ENCODE data around the gene PPFIA3.

PPFIA3 gene

GRCh38 chr19:49182848-49183375 is 63.6 kb downstream of the PPFIA3 start:
- DNase-seq (ENCODE audit: low read depth), result no peak

DNA sequence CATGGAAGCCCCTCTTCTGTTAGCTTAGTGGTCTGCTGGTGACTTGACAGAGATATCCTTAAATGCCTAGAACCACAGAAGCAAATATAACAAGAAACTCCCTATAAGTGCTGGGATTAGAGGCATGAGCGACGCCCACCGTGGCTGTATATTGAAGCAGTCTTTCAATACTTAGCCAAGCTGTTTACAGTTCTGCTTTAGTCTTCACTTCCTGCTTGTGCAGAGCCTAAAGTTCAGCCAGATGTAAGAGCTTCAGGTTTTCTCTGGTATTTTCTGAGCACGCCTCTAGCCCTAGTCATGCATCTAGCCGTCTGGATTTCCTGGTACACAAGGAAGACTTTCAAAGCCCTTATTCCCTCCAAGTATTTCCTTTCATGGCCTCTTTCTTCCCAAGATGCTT is 66.8 kb downstream of the PPFIA3 start:
- DNase-seq (ENCODE audit: low read depth), result no peak

DNA sequence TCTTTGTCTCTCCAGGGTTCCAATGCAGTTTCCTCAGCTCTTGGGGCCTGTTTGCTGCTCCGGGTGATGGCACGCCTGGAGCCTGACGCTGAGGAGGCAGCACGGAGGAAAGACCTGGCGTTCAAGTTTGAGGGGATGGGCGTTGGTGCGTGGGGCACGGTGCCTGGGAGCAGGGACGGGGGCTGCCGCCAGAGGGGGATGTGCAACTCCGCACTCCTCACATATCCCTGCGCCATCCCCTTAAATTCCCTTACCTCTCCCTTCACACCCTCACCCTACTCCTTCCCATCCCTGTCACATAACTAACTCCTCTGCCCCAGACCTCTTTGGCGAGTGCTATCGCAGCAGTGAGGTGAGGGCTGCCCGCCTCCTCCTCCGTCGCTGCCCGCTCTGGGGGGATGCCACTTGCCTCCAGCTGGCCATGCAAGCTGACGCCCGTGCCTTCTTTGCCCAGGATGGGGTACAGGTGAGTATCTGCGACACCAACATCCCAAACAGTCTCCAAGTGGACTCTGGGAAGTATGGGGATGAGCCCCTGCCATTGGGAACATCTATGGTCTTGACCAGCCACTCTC is 69.4 kb downstream of the PPFIA3 start:
- DNase-seq (ENCODE audit: low read depth), result no peak

DNA sequence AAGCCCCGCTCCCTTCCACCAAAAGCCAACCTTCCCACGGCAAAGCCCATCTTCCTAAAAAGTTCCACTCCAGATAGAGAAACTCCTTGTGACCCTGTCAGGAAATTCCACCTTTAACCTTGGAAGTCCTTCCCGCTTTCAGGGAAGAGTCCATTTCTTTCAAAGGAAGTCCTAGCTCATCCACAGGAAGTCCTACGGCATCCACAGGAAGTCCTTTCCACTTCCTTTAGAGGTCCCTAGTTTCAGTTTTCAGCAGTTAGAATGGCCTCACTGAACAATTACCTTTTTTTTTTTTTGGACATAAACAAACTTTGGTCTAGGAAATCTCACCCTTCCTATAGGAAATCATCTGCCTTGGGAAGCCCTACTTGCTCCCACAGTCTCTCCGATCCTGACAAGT is 69.9 kb downstream of the PPFIA3 start:
- DNase-seq (ENCODE audit: low read depth), result no peak

DNA sequence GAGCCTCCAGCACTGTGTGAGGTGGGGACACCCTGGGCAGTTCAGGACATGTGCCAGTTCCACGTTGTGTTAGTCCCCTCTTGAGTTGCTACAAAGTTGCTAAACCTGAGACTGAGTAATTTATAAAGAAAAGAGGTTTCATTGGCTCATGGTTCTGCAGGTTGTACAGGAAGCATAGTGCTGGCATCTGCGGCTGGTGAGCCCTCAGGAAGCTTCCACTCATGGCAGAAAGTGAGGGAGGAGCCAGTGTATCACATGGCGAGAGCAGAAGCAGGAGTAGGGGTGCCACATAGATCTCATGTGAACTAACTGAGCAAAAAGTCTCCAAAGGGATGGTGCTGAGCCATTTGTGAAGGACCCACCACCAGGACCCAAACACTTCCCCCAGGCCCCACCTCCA is 71.4 kb downstream of the PPFIA3 start:
- DNase-seq (ENCODE audit: low read depth), result no peak

- no peak for DNase-seq (ENCODE audit: low read depth)
These were observed 74.6 kb downstream of the PPFIA3 start for GRCh38 chr19:49193822-49194394.

- DNase-seq (ENCODE audit: low read depth), result no peak
These were observed 75.1 kb downstream of the PPFIA3 start for GRCh38 chr19:49194408-49194807.

DNA sequence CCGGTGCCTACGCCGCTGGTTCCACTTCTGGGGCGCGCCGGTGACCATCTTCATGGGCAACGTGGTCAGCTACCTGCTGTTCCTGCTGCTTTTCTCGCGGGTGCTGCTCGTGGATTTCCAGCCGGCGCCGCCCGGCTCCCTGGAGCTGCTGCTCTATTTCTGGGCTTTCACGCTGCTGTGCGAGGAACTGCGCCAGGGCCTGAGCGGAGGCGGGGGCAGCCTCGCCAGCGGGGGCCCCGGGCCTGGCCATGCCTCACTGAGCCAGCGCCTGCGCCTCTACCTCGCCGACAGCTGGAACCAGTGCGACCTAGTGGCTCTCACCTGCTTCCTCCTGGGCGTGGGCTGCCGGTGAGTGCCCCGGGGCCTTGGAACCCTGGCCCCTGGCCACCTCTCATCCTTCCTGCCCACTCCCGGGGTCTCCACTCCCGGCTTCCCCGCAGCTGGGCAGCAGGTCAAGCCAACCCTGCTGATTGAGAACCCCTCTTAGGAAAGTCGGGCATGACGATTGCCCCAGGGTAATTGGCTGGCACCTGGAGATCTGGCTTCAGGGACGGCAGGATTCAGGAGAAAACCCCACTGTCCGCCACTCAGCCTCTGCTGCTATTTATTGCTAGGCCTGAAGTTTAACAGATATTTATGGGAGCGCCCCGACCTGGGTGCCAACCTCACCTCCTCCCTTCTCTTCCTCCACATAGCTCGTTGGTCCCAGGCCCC is 77.3 kb downstream of the PPFIA3 start:
- DNase-seq (ENCODE audit: low read depth), result no peak

DNA sequence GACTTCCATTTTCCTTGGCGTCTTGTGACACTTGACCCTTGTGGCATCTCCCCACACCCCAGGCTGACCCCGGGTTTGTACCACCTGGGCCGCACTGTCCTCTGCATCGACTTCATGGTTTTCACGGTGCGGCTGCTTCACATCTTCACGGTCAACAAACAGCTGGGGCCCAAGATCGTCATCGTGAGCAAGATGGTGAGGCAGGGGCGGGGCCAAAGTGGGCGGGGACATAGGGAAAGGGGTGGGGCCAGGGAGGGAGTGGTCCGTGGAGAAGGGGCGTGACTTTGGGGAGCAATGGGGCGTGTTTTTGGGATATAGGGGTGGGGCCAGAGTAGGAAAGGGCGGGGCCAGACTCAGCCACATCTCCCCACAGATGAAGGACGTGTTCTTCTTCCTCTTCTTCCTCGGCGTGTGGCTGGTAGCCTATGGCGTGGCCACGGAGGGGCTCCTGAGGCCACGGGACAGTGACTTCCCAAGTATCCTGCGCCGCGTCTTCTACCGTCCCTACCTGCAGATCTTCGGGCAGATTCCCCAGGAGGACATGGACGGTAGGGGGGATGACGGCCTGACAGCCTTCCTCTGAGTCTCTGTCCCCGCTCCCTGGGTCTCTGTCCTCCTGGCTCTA is 81.0 kb downstream of the PPFIA3 start:
- peak; percentile 87 for DNase-seq (ENCODE audit: low read depth)
